Amniotic stem cell (primary cell): Measurements from ENCODE around the gene NRN1.
"Not testable (repeated sequence)": the region's sequence is repeated elsewhere in the genome, so short reads cannot be mapped to it uniquely, and the experiment has no call there.

Experiments
- DNase-seq: peaks from one replicate; lab custom pipeline; 2025; lab: John Stamatoyannopoulos, UW

NRN1 gene, protein sequence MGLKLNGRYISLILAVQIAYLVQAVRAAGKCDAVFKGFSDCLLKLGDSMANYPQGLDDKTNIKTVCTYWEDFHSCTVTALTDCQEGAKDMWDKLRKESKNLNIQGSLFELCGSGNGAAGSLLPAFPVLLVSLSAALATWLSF

DNA sequence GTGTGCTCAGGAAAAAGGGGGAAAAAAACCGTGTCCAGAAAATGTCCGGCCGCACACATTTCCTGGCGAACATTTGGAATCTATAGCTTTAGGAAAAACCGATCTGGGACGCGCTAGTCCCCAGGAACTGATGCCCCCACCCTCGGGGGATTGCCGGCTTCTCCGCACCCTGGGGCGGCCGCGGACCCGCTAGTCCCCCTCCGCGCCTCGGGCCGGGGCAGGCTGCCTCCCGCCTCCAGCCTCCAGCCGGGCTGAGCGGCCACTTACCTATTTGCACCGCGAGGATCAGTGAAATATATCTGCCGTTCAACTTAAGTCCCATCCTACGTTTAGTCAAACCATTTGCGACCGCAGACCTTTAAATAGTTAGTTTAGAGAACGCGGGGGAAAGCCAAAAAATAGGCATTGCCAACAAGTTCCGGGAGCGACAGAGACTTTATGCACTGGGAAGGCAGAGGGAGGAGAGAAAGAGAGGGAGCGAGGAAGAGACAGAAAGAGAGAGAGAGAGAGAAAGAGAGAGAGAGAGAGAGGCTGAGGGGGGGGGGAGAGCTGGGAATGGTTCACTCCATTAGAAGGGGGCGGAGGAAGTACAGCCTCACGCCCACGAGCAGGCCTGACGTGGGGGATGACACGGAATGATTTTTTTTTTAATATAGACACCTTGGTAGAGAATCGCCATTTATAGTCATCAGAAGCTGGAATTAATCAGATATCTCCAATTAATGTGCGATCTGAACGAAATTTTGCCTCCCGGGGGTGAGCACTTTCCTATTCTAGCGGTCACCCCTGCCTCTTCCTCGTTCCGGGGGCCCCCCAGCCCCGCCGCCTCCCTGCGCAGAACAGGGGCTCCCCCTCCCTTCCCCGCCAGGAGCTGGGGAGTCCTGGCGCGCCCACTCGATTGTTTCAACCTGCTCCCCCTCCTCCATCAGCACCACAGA is at the start of gene NRN1:
NRN1 (minus strand) TSS at position 498 of the 938 bp plus-strand sequence; CDS start at position 322, 176 bp downstream.
- DNase-seq = no peak

DNA sequence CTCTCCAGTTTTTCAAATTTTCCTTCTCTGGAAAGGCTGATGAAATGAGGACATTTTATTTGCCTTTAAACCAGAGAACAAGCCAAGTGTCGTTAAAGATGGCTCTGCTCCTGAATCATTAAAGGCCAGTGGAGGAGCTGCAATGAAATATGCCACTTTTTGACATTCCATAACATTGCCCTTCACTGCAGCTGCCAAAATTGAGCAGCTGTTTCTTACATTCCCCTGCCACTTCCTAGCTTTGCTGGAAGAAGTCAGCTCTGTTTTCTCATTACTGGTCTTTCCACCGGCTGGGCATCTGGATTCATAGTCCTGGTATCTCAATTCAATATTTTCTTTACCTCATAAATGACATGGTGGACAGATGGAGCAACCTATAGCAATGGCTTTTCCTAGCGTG is 45.5 kb upstream of the NRN1 start:
- DNase-seq = no peak

DNA sequence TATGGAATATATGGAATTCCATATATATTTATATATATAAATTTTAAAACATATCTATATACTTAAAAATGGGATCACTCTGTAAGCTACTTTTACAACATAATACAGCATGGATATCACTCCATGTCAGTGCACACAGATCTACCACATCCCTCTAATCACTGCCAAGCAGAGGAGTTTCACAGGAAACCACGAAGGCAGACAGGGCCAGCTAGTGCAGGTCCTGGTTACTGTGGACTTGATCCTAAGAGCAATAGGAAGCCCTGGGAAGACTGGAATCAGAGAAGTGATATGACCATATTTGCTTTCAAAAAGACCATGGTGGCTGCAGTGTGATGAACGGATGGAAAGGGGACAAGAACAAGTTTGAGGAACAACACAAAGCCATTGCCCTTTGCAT is 40.0 kb upstream of the NRN1 start:
- DNase-seq = no peak

DNA sequence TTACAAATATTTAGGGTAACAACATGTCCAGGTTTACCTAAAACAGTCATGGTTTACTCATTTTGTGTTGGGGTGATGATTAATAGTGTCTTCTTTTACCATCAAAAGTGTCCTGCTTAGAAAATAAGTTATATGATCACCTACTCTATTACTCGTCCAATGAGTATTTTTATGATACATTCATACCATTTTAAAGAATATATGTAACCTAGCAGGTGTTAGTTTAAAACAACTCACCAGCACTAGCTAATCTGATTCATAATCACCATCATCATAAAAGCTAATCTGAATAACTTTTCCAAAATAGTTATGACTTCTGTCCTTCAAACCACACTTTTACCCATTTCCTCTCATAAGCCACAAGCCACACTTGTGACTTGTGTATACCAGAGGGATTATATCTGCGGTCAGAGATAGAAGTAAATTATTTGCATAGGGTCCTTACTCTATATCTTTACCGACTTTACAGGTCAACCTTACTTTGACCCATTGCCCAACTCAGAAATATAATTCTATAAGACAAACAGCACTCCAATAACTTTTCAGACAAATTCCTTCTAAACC is 33.3 kb upstream of the NRN1 start:
- no peak for DNase-seq

DNA sequence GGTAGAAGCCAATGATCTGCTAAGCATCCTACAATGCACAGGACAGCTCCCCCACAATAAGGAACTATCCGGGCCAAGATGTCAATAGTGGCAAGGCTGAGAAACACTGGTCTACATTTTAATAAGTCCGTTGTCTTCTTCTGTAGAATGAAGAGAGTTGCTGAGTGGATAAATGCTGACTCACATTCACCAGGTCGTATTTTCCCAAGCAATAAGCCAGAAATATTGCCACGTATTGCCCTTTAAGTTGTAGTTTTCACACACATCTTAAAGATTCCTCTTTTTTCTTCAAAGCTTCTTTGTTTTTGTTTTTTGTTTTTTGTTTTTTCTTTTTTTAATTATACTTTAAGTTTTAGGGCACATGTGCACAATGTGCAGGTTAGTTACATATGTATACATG is 30.5 kb upstream of the NRN1 start:
- DNase-seq = no peak

DNA sequence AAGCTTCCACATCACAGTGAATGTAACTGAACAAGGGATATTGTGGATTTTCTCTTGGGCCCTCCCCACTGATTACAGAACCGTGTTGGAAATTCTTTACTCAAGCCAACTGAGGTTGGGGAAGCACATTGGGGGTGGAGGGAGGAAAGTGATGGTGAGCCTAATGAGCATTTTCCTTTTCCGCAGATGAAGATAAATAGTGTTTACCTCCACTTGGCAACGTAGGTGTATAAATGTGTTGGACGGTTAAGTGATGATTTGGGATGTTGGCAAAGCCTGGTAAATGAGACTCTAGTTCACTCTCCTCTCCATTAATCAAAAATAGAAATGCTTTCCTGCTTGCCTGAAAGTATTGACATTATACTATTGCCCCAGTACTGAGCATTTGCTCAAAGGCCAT is 27.1 kb upstream of the NRN1 start:
- DNase-seq = no peak

DNA sequence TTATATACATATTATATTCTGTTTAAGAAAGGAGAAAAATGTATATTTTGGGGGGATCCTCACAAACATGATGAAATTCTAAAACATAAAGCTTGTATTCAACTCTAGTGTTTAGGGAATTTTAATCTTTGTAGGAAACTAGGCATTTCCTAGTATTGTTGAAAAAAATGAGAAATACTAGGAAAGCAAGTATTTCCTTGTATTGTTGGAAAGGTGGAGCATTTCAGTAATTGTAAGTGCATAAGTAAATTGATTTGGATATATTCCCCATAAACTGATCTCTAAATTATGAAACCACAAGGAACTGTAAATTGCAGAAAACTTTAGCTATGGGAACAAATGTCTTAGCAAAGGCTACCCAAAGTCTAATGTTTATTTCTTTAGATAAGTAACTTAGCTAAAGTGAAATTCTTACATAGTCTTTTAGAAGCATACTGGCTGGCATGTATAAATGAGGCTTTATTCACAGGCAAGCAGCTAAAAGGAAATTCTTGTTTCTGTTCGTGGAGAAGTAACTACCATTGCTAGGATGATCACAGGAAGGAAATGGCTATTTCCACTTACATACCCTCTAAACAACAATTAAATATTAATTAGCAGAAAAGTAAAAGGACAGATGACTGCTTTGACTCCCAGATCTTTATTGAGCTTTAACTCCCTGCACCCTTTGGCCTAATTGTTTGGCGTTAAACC is 19.9 kb upstream of the NRN1 start:
- no peak for DNase-seq

DNA sequence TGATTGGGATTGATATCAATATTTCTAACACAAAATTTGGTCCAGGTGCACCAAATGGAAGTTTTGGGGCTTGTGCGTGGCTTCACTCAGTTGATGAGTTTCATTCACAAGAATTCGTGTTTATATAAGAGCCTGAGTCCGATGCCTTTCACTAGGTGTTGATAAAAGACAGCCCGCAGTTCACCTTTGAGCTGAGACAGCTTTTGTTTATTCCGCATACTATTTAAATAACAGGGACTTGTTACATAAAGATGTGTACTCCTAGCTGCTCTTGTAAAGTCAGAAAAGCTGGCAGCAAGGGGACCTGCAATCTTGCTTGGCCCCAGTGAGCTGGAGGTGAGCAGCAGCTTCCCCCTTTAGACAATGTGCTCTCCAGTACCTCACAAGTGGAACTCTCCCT is 19.0 kb upstream of the NRN1 start:
- no peak for DNase-seq

DNA sequence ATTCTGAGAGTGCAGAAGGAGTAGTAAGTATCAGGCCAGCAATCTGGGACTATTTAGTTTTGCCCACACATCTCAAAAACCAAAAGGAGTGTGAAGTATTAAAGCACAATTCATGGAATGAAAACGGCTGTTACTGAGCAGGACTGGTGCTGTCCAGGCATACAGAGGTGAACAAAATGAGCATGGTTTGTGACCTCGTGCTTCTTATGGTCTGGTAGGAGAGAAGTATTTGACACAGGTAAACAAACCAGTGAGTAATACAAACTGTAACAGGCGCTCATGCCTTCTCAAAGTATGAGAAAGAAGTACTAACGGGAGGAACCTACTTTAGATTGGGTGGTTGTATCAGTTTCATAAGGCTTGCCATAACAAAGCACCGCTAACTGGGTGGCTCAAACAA is 17.5 kb upstream of the NRN1 start:
- DNase-seq = no peak

DNA sequence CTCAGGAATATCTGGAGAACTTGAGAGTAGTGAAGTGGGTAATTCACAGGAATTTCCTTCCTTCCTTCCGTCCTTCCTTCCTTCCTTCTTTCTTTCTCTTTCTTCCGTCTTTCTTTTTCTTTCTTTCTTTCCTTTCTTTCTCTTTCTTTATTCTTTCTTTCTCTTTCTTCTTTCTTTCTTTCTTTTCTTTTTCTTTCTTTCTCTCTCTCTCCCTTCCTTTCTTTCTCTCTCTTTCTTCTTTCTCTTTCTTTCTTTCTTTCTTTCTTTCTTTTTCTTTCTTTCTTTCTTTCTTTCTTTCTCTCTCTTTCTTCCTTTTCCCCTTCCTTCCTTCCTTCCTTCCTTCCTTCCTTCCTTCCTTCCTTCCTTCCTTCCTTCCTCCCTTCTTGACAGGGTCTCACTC is 16.1 kb upstream of the NRN1 start:
- not testable (repeated sequence) for DNase-seq

DNA sequence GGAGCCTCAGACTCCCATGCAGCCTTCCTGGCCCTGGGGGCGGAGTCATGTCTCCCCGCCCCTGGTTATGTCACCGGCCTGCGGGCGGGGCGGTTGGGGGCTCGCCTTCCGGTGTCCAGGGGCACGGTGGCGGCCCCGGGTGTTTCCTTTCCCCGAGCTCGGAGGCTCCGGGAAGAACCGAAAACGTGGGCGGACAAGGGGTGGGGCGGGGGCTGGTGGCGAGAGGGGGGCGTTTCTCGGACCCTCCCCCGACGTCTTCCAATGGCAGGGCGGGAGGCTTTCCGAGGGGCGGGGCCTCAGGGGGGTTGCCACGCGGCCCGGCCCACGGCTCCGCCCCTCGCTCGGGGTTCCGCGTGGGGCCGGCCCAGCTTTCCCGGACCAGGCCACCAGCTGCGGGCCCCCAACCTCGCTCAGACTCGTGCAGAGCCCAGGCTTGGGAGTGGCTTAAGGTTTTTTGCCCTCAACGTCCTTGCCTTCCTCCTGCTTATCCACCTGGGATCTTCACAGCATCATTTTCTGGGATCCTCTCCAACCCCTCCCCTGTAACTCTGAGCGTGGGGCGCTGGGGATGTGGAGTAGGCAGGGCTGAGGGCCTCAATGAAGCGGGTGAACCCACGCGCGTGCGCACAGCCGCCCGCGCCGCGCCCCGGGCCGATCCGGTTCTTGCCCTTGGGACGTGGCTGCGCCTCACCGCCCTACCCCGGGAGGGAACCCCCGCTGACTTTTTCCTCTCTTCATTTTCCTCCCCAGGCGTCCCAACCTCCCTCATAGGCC is 2.1 kb upstream of the NRN1 start:
- DNase-seq = no peak

DNA sequence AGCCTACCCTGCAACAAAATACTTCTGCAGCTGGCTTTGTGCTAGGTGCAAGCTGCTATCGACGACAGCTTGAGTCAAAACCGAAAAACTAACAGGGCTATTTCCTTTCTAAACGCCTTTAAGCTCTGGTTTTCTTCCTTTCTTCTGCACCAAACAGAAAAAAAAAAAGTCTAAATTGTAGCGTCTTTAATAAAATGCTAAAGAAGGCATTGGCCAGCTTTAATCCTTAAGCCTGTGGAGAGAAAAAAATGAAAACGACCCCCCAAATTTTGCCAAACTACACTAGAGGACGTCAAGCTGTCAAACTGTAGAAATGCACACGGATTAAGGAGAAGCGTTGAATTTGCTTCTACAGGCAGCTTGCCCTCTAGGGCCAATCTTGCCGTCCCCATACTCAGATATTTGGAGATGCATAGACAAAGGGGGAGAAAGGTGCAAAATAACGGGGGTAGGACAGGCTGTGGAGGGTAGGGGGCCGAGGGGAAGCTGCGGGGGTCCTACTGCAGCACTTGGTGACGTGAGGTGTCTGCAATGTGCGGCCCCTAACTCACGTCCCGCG is 1.4 kb upstream of the NRN1 start:
- no peak for DNase-seq

DNA sequence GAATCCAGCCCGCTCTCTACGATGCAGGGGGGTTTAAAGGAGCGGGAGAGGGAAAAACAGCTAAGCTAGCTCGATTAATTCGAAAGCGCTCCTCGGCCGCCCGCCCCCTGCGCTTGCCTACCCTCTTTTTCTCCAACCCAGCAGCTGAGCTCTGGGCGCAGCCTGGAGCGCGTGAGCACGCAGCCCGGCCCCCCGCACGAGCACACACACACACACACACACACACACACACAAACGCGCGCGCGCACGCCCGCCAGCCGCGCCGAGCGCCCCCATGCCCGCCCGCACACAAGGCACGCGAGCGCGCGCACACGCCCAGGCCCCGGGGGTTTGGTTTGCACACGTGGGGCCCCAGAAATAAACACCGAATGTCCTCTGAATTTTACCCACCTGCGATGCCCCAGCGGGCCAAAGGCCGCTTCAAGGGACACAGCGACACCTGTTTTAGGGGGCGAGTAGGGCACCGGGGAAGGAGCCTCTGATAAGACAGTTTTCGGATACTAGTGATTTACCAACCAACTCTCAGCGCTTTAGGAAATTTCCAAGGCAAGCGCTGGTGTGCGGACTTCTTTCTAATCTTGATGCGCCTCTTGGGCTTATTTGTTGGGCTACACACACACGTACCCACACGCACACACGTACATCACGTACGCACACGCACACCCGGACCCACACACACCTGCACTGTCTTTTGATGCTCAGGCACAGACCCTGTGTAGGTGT is 802 bp upstream of the NRN1 start:
- no peak for DNase-seq

DNA sequence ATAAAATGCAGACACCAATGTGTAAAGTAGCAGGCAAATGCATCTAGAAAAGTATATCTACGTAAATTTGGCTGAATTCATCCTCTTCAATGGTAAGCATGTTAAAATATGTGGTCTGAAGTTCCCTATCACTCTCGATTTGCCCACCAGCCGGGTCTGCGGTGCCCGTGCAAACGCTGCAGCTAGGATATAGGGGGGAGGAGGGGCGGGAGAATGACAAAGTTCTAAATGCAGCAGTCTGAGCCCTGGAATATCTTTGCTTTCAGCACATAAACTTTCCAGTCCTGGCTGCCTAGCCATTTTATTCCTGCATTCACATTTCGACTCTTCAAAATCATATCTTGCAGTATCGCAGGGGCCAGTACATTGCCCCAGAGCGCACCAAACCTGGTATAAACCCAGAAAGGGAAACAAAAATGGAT is 708 bp downstream of the NRN1 start:
- DNase-seq = no peak

DNA sequence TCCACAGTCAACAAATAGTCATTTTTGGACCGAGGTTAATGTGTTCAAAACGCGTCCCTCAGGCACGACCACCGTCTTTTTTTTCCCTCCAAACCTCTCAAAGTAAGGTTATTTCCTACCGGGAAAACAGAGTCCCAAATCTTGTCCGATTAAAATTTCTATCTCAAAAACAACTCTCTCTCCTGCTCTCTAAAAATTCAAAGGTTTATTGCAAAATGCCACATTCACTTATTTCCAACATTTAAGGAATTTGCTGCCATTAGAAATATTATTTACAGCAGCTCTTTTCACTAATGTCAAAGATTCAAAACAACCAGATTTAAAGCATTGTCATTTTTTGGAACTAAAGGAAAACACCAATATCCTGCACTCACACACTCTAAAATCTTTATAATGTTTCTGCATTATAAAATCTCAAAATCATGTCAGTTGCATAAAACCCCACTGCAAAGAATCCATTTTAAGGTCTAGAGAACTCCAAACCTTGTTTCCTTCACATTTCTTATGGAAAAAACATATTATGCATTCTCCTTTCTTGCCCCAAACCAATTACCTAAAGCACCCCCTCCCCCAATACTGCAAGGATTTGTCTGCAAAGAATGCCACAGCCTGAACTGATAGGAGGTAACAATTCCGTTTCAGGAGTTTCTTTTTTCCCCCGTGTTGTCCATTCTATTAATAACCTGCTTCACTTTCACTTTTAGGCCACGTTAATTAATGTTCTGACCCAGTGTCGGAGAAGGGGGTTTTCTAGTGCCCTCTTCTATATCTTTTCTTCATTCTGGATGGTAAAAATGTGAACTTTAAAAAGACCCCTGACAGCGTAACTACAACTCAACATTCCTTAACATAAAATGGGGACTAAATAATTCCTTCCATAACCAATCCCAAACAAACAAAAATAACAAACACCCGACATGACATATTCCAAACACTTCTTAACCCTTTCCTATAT is 1.4 kb downstream of the NRN1 start:
- no peak for DNase-seq

DNA sequence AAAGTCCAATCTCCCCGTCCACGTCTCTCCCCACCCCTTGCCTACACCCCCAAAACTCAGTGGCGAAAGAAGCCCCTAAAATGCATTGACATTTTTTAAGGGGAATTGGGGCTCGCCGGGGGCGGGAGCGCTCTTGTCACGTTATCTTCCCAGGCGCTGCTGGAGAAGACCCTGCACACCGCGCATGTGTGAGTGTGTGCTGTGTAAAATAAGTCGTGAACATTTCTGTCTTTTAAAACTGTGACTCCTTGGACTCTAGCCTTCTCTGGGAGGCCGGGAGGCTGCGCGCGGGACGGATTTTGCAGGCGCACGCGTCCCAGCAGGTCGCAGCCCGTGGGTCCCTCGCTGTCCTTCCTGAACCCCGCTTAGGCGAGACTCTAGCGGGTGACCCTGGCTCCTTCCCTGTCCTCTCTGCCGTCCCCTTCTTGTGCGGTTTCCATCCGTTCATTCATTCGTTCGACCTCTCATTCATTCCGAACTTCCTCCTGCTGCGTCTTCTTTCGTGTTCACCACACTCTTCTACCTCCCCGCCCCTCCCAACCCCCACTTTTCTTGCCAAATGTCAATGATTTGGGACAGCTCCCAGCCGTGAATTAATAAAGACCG is 2.2 kb downstream of the NRN1 start:
- DNase-seq = no peak

DNA sequence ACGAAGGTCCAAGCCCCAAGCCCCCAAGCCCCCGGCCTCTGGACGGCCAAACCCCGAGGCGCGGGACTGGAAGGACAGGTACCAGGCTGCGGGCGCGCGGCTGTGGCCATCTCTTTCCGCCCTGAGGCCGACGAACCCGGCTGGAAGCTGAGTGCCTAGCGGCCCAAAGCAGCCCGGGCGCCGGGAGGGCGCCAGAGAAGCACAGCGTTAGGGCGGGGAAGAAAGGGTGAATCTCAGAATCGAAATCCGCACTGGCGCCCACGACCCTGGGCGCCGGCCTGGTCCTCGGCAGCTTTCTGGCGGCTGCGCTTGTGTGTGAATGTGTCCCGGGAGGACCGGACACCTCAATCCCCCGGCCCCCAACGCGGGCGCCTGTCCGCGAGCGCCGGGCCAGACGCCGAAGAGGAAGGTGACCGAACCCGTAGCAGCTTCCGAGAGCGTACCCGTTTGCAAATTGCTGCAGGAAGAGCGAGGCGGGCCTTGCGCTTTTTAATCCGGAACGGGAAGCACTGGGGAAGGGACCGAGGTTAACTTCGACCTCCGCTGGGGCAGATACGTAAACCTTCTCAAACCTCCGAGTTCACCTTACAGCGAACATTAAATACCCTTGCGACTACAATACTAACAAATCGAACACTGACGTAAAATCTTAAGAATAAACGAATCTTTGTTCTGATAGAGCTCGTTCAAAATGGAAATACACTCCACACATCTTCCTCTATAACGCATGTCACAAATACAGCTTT is 2.9 kb downstream of the NRN1 start:
- DNase-seq = no peak

DNA sequence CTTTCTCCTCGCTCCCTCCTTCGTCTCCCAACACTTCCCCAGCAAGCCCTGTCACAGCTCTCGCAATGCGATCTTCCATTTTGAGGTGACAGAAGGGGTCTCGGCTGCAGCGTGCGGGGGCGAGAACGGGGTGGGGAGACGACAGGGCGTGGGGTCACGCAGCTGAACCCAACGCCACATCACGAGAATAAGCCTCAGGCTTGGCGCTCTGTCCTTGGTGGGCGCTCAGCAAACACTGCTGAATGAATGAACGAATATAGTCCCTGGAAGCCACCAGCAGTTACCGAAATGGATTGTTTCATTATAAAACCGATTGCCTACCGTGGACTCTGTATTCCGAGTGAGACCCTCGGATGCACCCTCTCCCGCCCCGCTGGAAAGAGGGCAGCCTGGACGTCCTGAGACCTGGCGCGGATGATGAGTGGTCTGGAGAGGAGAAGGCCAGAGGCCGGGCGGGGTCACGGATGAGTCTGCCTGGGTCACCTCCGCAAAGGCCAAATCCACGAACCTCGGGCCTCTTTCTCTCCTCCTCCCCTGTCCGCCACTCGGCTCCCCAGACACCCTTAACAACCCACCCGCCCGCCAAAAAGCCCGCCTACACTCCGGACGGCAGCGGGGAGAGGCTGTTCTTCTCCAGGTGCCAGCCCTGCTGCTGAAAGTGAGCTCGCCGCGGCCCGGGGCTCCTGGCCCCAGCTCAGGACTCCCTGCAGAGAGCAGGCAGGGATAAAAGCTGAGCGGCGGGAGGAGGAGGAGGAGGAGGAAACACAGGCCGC is 3.7 kb downstream of the NRN1 start:
- no peak for DNase-seq
